Ecto neural progenitor cell (in vitro differentiated cells): ENCODE results near the gene GUF1.
"Not testable (repeated sequence)": the region's sequence is repeated elsewhere in the genome, so short reads cannot be mapped to it uniquely, and the experiment has no call there.

ENCODE experiments used
- DNase-seq: peaks from one replicate; pipeline ENCODE4 v3.0.0-alpha.2; 2018; ENCODE audit warnings: low spot score

Gene GUF1

GRCh38 chr4:44713125-44713524 lies 34.9 kb downstream of the GUF1 start:
- DNase-seq = no peak

- no peak for DNase-seq
Measured at GRCh38 chr4:44716597-44716996, 38.4 kb downstream of the GUF1 start.

- no peak for DNase-seq
Measured at GRCh38 chr4:44720371-44720770, 42.2 kb downstream of the GUF1 start.

GRCh38 chr4:44722001-44722400 lies 43.8 kb downstream of the GUF1 start:
- DNase-seq = no peak

GRCh38 chr4:44725166-44725565 lies 46.9 kb downstream of the GUF1 start:
- no peak for DNase-seq

GRCh38 chr4:44725726-44726037 lies 47.5 kb downstream of the GUF1 start:
- no peak for DNase-seq

- peak; percentile 90 for DNase-seq
Measured at GRCh38 chr4:44726038-44726871, 48.0 kb downstream of the GUF1 start, which contains the start of gene GNPDA2. GNPDA2 (minus strand) TSS chr4:44726556; CDS start chr4:44722207, 4,349 bp downstream.

GRCh38 chr4:44727471-44727870 lies 49.3 kb downstream of the GUF1 start:
- no peak for DNase-seq

GRCh38 chr4:44728694-44729093 lies 50.5 kb downstream of the GUF1 start:
- not testable (repeated sequence) for DNase-seq

- DNase-seq = no peak
Measured at GRCh38 chr4:44736900-44737299, 58.7 kb downstream of the GUF1 start.

- DNase-seq = no peak
Measured at GRCh38 chr4:44738615-44739014, 60.4 kb downstream of the GUF1 start.

- no peak for DNase-seq
Measured at GRCh38 chr4:44740201-44740600, 62.0 kb downstream of the GUF1 start.
